ENCODE results near the gene BZW2.

The BZW2 gene

DNA sequence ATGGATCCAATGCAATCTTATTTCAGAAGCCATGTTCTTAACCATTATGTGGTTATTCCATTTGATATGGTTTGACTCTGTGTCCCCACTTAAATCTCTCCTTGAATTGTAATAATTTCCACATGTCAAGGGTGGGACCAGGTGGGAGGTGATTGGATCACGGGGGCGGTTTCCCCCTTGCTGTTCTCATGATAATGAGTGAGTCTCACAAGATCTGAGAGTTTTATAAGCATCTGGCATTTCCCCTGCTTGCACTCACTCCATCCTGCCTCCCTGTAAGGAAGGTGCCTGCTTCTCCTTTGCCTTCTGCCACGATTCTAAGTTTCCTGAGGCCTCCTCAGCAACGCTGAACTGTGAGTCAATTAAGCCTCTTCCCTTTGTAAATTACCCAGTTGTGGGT, 75.6 kb downstream of the BZW2 start:
- no peak for DNase-seq (ENCODE audit: extremely low read depth, insufficient read length)

GRCh38 chr7:16724344-16724743, 78.4 kb downstream of the BZW2 start:
- no peak for DNase-seq (ENCODE audit: extremely low read depth, insufficient read length)
- Histone ChIP-seq H3K4me3 (replicated peaks; ENCODE audit: low read depth, low read length) (no peak overlapping the region), H3K36me3 (ENCODE audit: control insufficient read depth, insufficient read depth, low read length) (no peaks in the 10 kb centered on the region), H3K27me3 (replicated peaks; ENCODE audit: control insufficient read depth, insufficient read depth, low read length) (no peaks in the 10 kb centered on the region)
- TF ChIP-seq, protein P1, sequence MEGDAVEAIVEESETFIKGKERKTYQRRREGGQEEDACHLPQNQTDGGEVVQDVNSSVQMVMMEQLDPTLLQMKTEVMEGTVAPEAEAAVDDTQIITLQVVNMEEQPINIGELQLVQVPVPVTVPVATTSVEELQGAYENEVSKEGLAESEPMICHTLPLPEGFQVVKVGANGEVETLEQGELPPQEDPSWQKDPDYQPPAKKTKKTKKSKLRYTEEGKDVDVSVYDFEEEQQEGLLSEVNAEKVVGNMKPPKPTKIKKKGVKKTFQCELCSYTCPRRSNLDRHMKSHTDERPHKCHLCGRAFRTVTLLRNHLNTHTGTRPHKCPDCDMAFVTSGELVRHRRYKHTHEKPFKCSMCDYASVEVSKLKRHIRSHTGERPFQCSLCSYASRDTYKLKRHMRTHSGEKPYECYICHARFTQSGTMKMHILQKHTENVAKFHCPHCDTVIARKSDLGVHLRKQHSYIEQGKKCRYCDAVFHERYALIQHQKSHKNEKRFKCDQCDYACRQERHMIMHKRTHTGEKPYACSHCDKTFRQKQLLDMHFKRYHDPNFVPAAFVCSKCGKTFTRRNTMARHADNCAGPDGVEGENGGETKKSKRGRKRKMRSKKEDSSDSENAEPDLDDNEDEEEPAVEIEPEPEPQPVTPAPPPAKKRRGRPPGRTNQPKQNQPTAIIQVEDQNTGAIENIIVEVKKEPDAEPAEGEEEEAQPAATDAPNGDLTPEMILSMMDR (IDR thresholded peaks at IDR 0.05; ENCODE audit: insufficient read depth, low read length, poor library complexity, severe bottlenecking) = no peak

More for the DNA sequence above, 75.6 kb downstream of the BZW2 start:
- TF ChIP-seq, protein P1 (IDR thresholded peaks at IDR 0.05; ENCODE audit: insufficient read depth, low read length, poor library complexity, severe bottlenecking) = no peak
- no peaks in the 10 kb centered on the region for H3K27me3 ChIP-seq (replicated peaks; ENCODE audit: control insufficient read depth, insufficient read depth, low read length)
- H3K4me3 ChIP-seq (replicated peaks; ENCODE audit: low read depth, low read length) = no peak overlapping the region
- no peaks in the 10 kb centered on the region for H3K36me3 ChIP-seq (ENCODE audit: control insufficient read depth, insufficient read depth, low read length)

GRCh38 chr7:16726189-16726588, 80.2 kb downstream of the BZW2 start:
- H3K36me3 ChIP-seq (ENCODE audit: control insufficient read depth, insufficient read depth, low read length) = no peaks in the 10 kb centered on the region
- no peak for DNase-seq (ENCODE audit: extremely low read depth, insufficient read length)
- TF ChIP-seq, protein P1 (IDR thresholded peaks at IDR 0.05; ENCODE audit: insufficient read depth, low read length, poor library complexity, severe bottlenecking) = no peak
- no peak overlapping the region for H3K4me3 ChIP-seq (replicated peaks; ENCODE audit: low read depth, low read length)
- no peaks in the 10 kb centered on the region for H3K27me3 ChIP-seq (replicated peaks; ENCODE audit: control insufficient read depth, insufficient read depth, low read length)

- DNase-seq (ENCODE audit: extremely low read depth, insufficient read length) = no peak
- Histone ChIP-seq H3K36me3 (ENCODE audit: control insufficient read depth, insufficient read depth, low read length) (no peaks in the 10 kb centered on the region), H3K27me3 (replicated peaks; ENCODE audit: control insufficient read depth, insufficient read depth, low read length) (no peaks in the 10 kb centered on the region), H3K4me3 (replicated peaks; ENCODE audit: low read depth, low read length) (no peak overlapping the region)
- TF ChIP-seq, protein P1 (IDR thresholded peaks at IDR 0.05; ENCODE audit: insufficient read depth, low read length, poor library complexity, severe bottlenecking) = no peak
These were observed 81.8 kb downstream of the BZW2 start for GRCh38 chr7:16727736-16728135.

DNA sequence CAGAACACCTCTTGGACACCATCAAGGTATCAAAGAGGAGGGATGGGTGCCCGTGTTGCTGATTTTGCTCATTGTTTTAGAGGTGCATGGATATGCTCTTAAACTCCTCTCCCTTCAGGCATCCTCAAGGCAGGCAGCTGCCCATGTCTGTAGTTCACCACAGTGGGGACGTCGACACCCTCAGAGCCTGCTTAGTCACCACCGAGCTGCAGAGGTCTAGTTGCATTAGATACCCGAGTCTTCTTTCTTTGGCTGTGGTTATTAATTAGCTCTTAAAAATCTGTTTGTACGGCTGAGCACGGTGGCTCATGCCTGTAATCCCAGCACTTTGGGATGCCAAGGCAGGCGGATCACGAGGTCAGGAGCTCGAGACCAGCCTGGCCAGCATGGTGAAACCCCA, 82.8 kb downstream of the BZW2 start:
- Histone ChIP-seq H3K36me3 (ENCODE audit: control insufficient read depth, insufficient read depth, low read length) (no peaks in the 10 kb centered on the region), H3K4me3 (replicated peaks; ENCODE audit: low read depth, low read length) (no peak overlapping the region), H3K27me3 (replicated peaks; ENCODE audit: control insufficient read depth, insufficient read depth, low read length) (no peaks in the 10 kb centered on the region)
- TF ChIP-seq, protein P1 (IDR thresholded peaks at IDR 0.05; ENCODE audit: insufficient read depth, low read length, poor library complexity, severe bottlenecking) = no peak
- DNase-seq (ENCODE audit: extremely low read depth, insufficient read length) = no peak

DNA sequence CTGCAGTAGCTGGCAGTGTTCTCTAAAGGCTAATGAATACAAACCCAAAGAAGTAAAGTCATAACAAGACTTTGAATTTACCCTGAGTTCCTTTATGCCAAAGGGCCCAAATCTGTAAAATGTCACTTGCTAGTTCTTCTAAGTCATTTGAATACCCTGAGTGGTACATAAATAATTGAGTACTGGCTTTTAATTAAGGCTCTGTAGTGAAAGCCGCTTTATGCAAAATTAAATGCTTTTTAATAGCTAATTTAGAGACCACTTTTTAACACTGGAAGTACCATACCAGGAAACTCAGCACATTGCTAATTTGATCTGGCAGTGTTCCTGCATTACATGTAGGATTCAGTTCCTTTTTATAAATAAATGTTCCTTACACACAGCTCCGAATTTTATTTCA, 83.6 kb downstream of the BZW2 start:
- Histone ChIP-seq H3K36me3 (ENCODE audit: control insufficient read depth, insufficient read depth, low read length) (no peaks in the 10 kb centered on the region), H3K4me3 (replicated peaks; ENCODE audit: low read depth, low read length) (no peak overlapping the region), H3K27me3 (replicated peaks; ENCODE audit: control insufficient read depth, insufficient read depth, low read length) (no peaks in the 10 kb centered on the region)
- TF ChIP-seq, protein P1 (IDR thresholded peaks at IDR 0.05; ENCODE audit: insufficient read depth, low read length, poor library complexity, severe bottlenecking) = no peak
- DNase-seq (ENCODE audit: extremely low read depth, insufficient read length) = no peak

All from GM06990 (cell line).